Right atrium auricular region (tissue), 2 donors: ENCODE results near the gene TEC. TPM values are rescaled to one million over a fixed set of nuclear protein-coding genes. Genes with fewer than 3 reads are reported as not detected.

Experiments
- DNase-seq: peaks from one replicate; pipeline ENCODE4 v3.0.0-alpha.2; 2019; ENCODE audit warnings: low spot score
- H3K27ac ChIP-seq, 2 donors: fragments of 200-600 bp; sonication (generic); 1 replicate in 1 of 2; 2 replicates in 1 of 2; pipeline ENCODE4 v1.5.1; 2016 to 2019
- H3K27me3 ChIP-seq, 2 donors: fragments of 200-600 bp; sonication (generic); one replicate each; pipeline versions ENCODE4 v1.5.1 to v1.6.0; 2017 to 2019
- H3K36me3 ChIP-seq: fragments of 200-600 bp; sonication (generic); one replicate; pipeline ENCODE4 v1.5.1; 2016
- H3K4me1 ChIP-seq, 2 donors: fragments of 200-600 bp; sonication (generic); one replicate each; pipeline versions ENCODE4 v1.5.1 to v1.6.0; 2017 to 2019
- H3K4me3 ChIP-seq, 2 donors: fragments of 200-600 bp; sonication (generic); 1 replicate in 1 of 2; 2 replicates in 1 of 2; pipeline ENCODE4 v1.5.1; 2017 to 2019; ENCODE audit warnings: mild to moderate bottlenecking in 1 of 2, moderate library complexity in 1 of 2
- H3K9me3 ChIP-seq, 2 donors: fragments of 200-600 bp; sonication (generic); one replicate each; pipeline ENCODE4 v1.5.1; 2019
- CTCF ChIP-seq, 2 donors: fragments of 200-600 bp; sonication (generic); IDR thresholded peaks; one replicate each; pipeline ENCODE4 v1.5.1; 2019; ENCODE audit warnings: antibody characterized with exemption in 2 of 2
- total RNA-seq, 2 donors: library from RNA; depleted of rRNA; stranded (reverse); fragments of >200 nt; gene quantifications; one replicate each; pipeline ENCODE4 v1.1.0, GENCODE V29; 2016

TEC gene
- total RNA-seq, 2 donors from 2014 or later, result 1.1 to 1.3 TPM

GRCh38 chr4:48126621-48127020 is 143.0 kb downstream of the TEC start:
- Histone ChIP-seq H3K4me3 (no peak overlapping the region), H3K4me1 (peaks cover 0 to 42% of the 10 kb centered on the region in 2 donors), H3K27ac (no peak overlapping the region), H3K27me3 (no peaks in the 10 kb centered on the region), H3K36me3 (no peaks in the 10 kb centered on the region), H3K9me3 (no peaks in the 10 kb centered on the region)
- TF ChIP-seq CTCF (IDR thresholded peaks at IDR 0.05), result no peak
- no peak for DNase-seq

- DNase-seq, result no peak
- H3K4me3 ChIP-seq, result no peak overlapping the region
- H3K9me3 ChIP-seq, result no peaks in the 10 kb centered on the region
- TF ChIP-seq CTCF (IDR thresholded peaks at IDR 0.05), result no peak
- no peak overlapping the region for H3K27ac ChIP-seq
- no peaks in the 10 kb centered on the region for H3K36me3 ChIP-seq
- no peaks in the 10 kb centered on the region for H3K27me3 ChIP-seq
- peaks cover 0 to 28% of the 10 kb centered on the region in 2 donors for H3K4me1 ChIP-seq
Measured at GRCh38 chr4:48124870-48125269, 144.8 kb downstream of the TEC start.

- no peak overlapping the region for H3K4me3 ChIP-seq
- TF ChIP-seq CTCF (IDR thresholded peaks at IDR 0.05), result no peak
- no peaks in the 10 kb centered on the region for H3K27me3 ChIP-seq
- H3K4me1 ChIP-seq, result peaks cover 0 to 9% of the 10 kb centered on the region in 2 donors
- no peaks in the 10 kb centered on the region for H3K36me3 ChIP-seq
- H3K9me3 ChIP-seq, result no peaks in the 10 kb centered on the region
- no peak overlapping the region for H3K27ac ChIP-seq
- DNase-seq, result no peak
Measured at GRCh38 chr4:48122756-48123155, 146.9 kb downstream of the TEC start.

GRCh38 chr4:48121180-48121579 is 148.5 kb downstream of the TEC start:
- DNase-seq, result no peak
- no peak overlapping the region for H3K4me3 ChIP-seq
- no peaks in the 10 kb centered on the region for H3K9me3 ChIP-seq
- H3K27ac ChIP-seq, result no peak overlapping the region
- H3K36me3 ChIP-seq, result no peaks in the 10 kb centered on the region
- H3K27me3 ChIP-seq, result no peaks in the 10 kb centered on the region
- no peaks in the 10 kb centered on the region for H3K4me1 ChIP-seq
- TF ChIP-seq CTCF (IDR thresholded peaks at IDR 0.05), result no peak

GRCh38 chr4:48120132-48120531 is 149.5 kb downstream of the TEC start:
- no peak for TF ChIP-seq CTCF (IDR thresholded peaks at IDR 0.05)

GRCh38 chr4:48119646-48120045 is 150.0 kb downstream of the TEC start:
- H3K27ac ChIP-seq, result no peak overlapping the region
- no peaks in the 10 kb centered on the region for H3K36me3 ChIP-seq
- TF ChIP-seq CTCF (IDR thresholded peaks at IDR 0.05), result no peak
- no peak for DNase-seq
- H3K27me3 ChIP-seq, result no peaks in the 10 kb centered on the region
- no peak overlapping the region for H3K4me3 ChIP-seq
- H3K9me3 ChIP-seq, result no peaks in the 10 kb centered on the region
- H3K4me1 ChIP-seq, result no peaks in the 10 kb centered on the region

More at GRCh38 chr4:48120132-48120531, 149.5 kb downstream of the TEC start:
- Histone ChIP-seq H3K27me3 (no peaks in the 10 kb centered on the region), H3K36me3 (no peaks in the 10 kb centered on the region), H3K4me3 (no peak overlapping the region), H3K27ac (no peak overlapping the region), H3K4me1 (no peaks in the 10 kb centered on the region), H3K9me3 (no peaks in the 10 kb centered on the region)
- DNase-seq, result no peak
